GM18508 (cell line): Measurements from ENCODE around the gene C1R.
"Not testable (repeated sequence)": the region's sequence is repeated elsewhere in the genome, so short reads cannot be mapped to it uniquely, and the experiment has no call there.

ENCODE experiments used
- ATAC-seq: cut with Tn5 transposase; IDR thresholded peaks from one replicate; pipeline ENCODE4 v1.9.1; 2021; ENCODE audit warnings: moderate number of reproducible peaks; ENCODE audit not compliant: insufficient read depth, unreplicated experiment

The C1R gene

GRCh38 chr12:7121324-7121723, 29.1 kb upstream of the C1R start:
- no peak for ATAC-seq

GRCh38 chr12:7120166-7120565, 27.9 kb upstream of the C1R start:
- ATAC-seq: no peak

GRCh38 chr12:7118881-7119280, 26.6 kb upstream of the C1R start:
- no peak for ATAC-seq

GRCh38 chr12:7117670-7118069, 25.4 kb upstream of the C1R start:
- no peak for ATAC-seq

GRCh38 chr12:7116916-7117315, 24.7 kb upstream of the C1R start:
- no peak for ATAC-seq

- ATAC-seq: no peak
These were observed 24.0 kb upstream of the C1R start for GRCh38 chr12:7116196-7116595.

GRCh38 chr12:7114851-7115250, 22.6 kb upstream of the C1R start:
- ATAC-seq: no peak

GRCh38 chr12:7114008-7114407, 21.8 kb upstream of the C1R start:
- no peak for ATAC-seq

- no peak for ATAC-seq
These were observed 21.2 kb upstream of the C1R start for GRCh38 chr12:7113389-7113871.

GRCh38 chr12:7112041-7112440, 19.8 kb upstream of the C1R start:
- ATAC-seq: no peak

- no peak for ATAC-seq
These were observed 18.4 kb upstream of the C1R start for GRCh38 chr12:7110661-7111060.

- no peak for ATAC-seq
These were observed 17.3 kb upstream of the C1R start for GRCh38 chr12:7109572-7109920.

GRCh38 chr12:7108796-7109571, 16.7 kb upstream of the C1R start, which contains the start of gene C1RL:
Gene C1RL (minus strand): TSS chr12:7109214. CDS start chr12:7109180, 34 bp downstream.
- ATAC-seq: no peak

GRCh38 chr12:7108003-7108795, 16.0 kb upstream of the C1R start:
- ATAC-seq: peak; percentile 47

- ATAC-seq: no peak
These were observed 15.4 kb upstream of the C1R start for GRCh38 chr12:7107636-7108002.

GRCh38 chr12:7107181-7107580, 14.9 kb upstream of the C1R start:
- not testable (repeated sequence) for ATAC-seq

GRCh38 chr12:7106082-7106481, 13.8 kb upstream of the C1R start:
- ATAC-seq: no peak

GRCh38 chr12:7103837-7104584, 11.8 kb upstream of the C1R start:
- no peak for ATAC-seq

GRCh38 chr12:7102582-7102981, 10.3 kb upstream of the C1R start:
- ATAC-seq: no peak

GRCh38 chr12:7101694-7102131, 9.5 kb upstream of the C1R start:
- ATAC-seq: no peak
